ENCODE results near the gene EGFLAM.

Gene EGFLAM

GRCh38 chr5:38423276-38424147 lies 165.2 kb downstream of the EGFLAM start:
- DNase-seq: no peak

- no peak for DNase-seq
Measured at GRCh38 chr5:38424148-38425060, 166.0 kb downstream of the EGFLAM start.

- no peak for DNase-seq
Measured at GRCh38 chr5:38426490-38426889, 168.1 kb downstream of the EGFLAM start.

GRCh38 chr5:38426986-38427950 lies 168.9 kb downstream of the EGFLAM start:
- no peak for DNase-seq

GRCh38 chr5:38431242-38431853 lies 173.0 kb downstream of the EGFLAM start:
- DNase-seq: no peak

- DNase-seq: no peak
Measured at GRCh38 chr5:38433160-38433861, 175.0 kb downstream of the EGFLAM start.

GRCh38 chr5:38434966-38435705 lies 176.8 kb downstream of the EGFLAM start:
- DNase-seq: no peak

- no peak for DNase-seq
Measured at GRCh38 chr5:38438757-38439156, 180.4 kb downstream of the EGFLAM start.

- peak; percentile 82 to 86 for DNase-seq
Measured at GRCh38 chr5:38441453-38442246, 183.3 kb downstream of the EGFLAM start.

- no peak for DNase-seq
Measured at GRCh38 chr5:38442247-38442573, 183.9 kb downstream of the EGFLAM start.

- no peak for DNase-seq
Measured at GRCh38 chr5:38443390-38443789, 185.0 kb downstream of the EGFLAM start.

- no peak for DNase-seq
Measured at GRCh38 chr5:38445374-38446028, 187.1 kb downstream of the EGFLAM start.

- DNase-seq: no peak
Measured at GRCh38 chr5:38446029-38446522, 187.7 kb downstream of the EGFLAM start.

GRCh38 chr5:38447056-38447455 lies 188.7 kb downstream of the EGFLAM start:
- no peak for DNase-seq

GRCh38 chr5:38447786-38448185 lies 189.4 kb downstream of the EGFLAM start:
- no peak for DNase-seq

GRCh38 chr5:38448568-38449350 lies 190.4 kb downstream of the EGFLAM start:
- no peak for DNase-seq

- DNase-seq: no peak
Measured at GRCh38 chr5:38450627-38451026, 192.3 kb downstream of the EGFLAM start.

- no peak for DNase-seq
Measured at GRCh38 chr5:38451074-38451725, 192.8 kb downstream of the EGFLAM start.

All from activated CD4-positive, alpha-beta T cell treated with anti-CD3 and anti-CD28 coated beads, Interleukin-2, amount 50 U/mL, for 48 hours (primary cell).